Medulla oblongata (tissue), 1 donor: Measurements from ENCODE around the gene SSPN.

Experiments
- DNase-seq: peaks from one replicate; pipeline ENCODE4 v3.0.0-alpha.2; 2015; ENCODE audit errors: extremely low spot score

SSPN gene

DNA sequence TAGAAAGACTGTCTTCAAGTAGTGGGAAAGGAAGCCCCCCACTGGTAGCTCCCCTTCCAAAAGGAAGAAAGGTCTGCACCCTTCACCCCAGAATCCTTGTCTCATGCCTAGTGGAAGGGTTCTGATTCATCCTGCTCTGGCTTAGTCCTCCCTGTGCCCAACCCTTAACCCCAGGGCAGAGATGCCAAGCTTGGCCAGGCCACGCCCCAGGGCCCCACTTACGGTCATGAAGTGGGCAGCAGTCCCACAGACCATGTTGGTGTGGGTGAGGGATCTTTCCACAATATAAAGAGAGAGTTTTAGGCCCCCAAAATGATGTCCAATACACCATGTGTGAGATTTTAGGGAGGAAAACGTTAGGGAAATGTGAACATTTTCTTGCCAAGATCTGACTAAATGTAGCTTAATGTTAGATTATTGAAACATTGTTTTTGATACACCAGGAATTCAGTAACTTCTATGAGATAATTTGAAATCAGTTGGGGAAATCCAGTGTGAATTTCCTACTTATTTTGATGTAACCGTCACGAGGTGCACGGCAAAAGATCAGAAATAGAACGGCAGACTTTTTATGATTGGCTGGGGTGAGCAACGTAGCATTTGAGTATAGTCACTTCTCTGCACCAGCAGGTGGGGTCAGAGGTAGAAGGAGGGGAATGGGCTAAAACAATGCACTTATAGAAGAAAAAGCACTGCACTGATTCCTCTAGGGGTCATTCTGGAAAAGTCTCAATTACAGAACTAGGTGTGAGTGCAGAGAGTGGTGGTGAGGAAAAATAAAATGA, 8.2 kb upstream of the SSPN start:
- DNase-seq, result no peak

DNA sequence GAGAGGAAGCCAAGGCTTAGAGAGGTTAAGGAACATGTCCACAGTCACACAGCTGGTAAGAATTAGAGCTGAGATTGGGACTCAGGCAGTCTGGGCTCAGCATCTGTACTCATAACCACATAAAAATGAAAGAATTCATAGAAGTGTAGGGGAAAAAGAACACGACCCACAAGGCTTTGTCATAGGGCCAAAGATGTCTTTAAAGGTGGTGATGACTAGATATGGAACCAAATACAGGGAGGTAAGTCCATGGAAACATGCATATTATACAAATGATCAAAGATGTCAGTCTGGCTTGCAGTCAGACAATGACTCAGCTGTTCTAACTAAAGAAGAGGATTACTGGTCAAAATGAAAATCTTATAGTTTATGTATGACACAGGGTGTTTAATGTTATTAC, 7.2 kb upstream of the SSPN start:
- no peak for DNase-seq

DNA sequence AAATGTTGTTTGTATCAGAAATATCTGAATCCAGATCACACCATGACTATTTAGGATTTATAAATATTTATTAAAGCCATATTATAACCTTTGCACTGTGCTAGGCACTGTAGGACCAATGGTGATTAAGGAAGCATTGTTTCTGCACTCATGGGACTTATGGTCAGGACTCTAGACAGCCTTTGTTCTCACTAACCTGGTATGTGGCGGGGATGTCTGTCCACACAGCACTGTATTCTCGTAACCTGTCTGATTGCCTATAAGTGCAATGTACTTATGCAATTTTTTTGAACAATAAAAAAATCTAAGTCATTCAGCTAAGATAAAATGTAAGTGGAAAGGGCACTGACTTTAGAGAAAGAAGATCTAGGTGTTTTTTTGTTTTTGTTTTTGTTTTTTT, 6.7 kb upstream of the SSPN start:
- no peak for DNase-seq

DNA sequence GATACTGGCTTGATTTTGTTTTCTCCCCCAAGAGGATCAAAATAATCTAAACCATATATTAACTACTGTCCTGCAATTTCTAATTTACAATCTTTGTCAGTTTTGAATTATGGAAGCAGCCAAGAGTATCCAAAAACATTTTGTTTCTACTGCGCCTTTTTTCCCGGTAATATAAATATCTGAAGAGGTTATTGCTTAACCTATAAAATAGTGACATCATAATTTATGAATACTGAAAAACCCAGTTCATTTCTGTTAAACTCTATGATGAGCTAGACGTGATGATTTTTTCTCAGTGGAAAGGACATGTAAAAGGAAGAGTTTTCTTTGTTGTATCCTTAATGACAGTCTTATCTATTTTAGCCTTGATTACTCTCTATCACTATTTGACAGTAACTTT, 3.2 kb upstream of the SSPN start:
- DNase-seq, result no peak

DNA sequence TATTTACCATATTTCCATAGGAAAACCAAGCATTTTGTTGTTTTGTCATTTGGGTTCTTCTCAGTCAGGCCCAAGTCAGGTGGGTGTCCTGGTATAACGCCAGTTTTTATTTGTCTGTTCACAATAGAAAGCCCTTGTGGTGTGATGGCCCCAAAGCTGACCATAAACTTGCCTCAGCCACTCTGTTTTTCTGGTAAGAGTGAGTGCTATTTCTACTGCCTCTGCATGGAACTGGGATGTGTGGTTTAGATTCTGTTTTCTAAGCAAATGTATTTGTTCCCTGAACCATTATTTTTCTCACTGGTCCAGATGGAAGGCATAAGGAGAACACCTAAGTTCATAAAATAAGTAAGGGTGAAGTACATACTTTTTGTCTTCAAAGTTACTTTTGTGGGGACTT, 1.8 kb upstream of the SSPN start:
- DNase-seq, result no peak

DNA sequence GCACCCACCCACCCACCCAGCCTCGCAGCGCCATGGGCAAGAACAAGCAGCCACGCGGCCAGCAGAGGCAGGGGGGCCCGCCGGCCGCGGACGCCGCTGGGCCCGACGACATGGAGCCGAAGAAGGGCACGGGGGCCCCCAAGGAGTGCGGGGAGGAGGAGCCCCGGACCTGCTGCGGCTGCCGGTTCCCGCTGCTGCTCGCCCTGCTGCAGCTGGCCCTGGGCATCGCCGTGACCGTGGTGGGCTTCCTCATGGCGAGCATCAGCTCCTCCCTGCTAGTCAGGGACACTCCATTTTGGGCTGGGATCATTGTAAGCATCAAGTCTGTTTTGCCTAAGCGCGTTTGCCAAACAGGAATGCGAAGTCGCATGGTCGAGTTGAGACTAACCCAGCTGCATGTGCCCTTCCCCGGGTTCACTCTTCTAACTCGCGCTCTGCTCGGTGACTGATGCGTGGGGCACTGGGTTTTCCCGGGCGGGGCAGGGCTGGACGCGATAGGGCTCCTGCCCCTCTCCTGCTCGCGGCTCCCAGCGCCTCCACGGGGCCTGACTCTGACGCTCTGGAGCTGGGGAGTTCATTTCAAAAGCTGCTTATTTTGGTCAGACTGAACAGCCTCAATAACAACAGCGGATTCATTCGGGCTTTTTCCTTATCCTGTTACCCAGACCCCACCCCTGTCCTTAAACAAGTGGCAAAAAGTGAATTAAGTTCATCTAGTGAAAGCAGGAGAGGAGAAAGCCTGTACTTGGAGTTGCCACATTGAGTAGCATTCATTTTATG, 458 bp downstream of the SSPN start:
- DNase-seq, result peak; percentile 83

DNA sequence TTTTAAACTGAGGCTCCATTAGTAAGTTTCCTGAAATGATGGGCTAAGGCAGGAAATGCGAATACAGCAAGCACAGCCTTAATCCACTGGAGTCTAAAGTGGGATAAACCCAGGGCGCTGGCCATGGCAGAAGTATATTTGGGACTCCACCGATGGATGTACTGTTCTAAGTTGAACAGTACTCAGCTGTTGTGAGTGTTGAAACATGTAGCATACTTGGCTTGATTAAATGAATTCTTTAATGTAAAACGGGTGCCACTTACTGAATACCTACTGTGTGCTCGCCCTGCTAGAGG, 996 bp downstream of the SSPN start:
- peak; percentile 71 for DNase-seq

DNA sequence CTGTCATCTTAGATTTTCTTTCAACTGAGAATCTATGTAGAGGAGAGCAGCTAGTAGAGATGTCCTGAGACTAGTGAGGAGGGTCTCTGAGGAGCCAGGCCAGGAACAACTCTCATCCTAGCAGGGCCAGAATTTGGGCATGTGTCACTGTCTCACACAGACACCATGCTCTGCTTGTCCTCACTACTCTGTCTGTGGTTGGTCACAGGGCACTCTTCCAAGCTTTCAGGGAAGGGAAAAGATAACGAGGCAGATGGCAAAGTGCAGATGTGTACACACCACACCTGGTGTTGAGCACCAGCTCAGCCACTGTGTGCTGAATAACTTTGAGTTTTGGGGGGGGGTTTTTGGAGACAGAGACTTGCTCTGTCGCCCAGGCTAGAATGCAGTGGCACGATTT, 2.5 kb downstream of the SSPN start:
- DNase-seq, result no peak

DNA sequence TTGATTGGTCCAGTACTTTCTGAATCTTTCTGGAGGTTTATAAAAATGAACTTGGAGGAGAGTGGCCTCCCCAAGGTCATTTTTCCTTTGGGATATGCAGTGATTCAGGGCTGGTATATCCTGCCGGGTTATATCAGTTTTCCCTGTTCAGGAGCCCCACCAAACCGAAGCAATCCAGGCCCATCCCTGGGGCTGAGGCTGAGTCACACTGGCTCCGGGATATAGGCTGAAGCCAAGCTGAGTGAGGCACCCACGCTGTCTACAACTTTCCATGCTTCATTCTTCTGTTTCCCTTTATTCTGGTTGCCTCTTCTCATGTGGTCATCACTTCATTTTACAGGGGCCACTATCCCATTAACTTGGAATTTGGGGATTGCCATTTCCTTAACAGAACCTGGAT, 3.4 kb downstream of the SSPN start:
- DNase-seq, result no peak

DNA sequence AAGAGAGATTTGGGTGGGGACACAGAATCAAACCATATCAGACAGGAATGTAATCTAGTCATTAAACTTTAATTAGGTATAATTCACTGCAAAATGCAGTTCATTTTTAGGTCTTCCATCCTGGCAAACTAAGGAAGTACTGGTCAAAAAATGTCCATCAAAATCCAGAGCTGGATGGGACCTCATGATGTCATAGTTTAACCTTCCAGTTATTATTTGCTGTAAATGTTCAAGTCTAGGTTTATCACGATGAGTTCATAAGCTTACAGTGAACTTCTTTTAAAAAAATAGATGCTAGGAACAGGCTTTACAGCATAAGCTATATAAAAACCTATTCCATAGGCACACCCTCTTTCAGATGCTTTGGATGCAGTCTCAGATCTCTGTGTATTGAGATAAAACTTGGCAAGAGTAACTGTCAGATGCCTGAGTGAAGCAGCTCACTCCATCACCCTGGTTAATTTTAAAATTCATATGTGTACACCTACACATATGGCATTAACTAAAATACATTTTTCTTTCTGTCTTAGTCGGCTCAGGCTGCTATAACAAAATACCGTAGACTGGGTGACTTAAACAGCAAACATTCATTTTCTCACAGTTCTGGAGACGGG, 7.9 kb downstream of the SSPN start:
- DNase-seq, result no peak

DNA sequence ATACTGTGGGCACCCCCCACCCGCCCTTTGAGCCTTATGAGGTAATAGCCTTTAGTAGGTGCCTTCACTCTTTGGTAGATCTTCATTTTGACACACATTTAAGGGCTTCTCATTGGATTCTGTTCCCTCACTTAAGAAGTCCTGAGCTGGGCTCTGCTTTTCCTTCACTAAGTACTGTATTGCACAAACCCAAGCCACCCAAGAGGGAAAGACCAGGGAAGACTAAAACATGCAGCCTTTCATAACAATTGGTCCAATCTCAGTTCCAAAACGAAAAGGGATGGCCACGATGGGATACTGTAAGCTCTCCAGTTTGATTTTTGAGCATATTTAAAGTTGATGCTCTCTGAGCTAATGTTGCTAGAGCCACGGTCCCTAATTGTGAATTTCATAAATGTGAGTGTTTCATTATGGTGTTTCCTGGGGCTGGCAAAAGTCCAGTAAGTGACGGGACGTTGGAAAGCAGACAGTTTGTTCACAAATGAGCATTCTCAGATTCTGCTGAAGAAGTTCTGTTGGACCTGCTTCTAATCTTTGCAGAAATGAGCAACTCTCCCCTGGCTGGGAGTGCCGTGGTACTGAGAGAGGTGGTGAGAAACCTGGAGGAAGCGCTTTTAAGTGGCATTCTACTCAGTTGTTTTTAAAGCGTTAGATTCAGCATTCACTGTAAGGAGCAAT, 9.4 kb downstream of the SSPN start:
- DNase-seq, result no peak

DNA sequence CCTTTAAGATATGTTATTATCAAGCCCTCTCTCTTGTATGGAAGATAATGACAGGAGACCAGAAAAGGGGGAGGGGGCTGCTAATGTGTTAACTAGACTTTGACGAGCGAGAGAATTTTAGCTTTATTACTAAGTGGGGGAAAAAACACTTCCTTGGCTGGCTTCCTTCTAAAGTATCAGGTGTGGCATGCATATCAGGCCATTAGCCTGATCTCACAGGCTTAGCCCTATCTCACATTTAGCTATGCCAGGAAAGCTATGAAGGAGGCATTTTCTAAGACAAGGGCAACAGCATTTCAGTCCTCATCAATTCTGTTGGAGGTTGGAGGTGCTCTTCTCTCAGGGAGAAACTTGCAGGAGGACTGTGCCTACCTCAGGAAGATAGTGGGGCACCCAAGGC, 9.9 kb downstream of the SSPN start:
- DNase-seq, result no peak

DNA sequence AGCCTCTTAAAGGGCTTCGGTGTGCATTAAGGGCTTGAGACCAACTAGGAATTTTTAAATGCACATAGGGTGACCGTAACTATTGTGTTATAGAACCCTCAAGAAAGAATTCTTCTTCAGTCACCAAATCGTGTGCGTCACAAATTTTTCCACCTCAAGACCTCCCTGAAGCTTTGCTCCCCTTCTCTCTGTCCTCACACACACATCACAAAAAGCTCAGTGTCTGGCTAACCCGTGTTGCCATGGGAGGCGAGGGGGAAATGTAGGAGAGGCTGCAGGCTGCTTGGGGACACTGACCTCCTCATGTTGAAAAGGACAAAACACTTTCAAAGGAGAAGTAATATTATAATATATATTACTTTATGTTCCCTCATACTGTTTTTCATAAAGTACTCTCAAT, 10.6 kb downstream of the SSPN start:
- DNase-seq, result peak; percentile 88

DNA sequence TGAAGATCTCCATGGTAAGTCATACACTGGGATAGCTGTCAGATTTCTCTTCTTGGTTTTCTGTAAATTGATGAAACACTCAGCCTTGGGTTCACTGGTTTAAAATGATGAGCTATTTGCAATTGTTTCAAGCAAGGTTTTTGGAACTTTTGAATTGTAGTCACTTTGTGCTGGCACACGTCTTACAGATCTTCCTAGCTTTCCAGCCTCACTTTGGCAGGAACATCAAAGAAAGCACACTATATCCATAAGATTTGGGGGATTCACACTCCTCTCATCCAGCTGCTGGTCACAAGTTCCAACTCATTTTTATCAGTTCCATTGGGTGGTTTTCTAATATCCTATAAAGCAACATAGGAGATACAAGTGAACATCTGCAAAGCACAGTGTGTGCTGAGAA, 16.0 kb downstream of the SSPN start:
- DNase-seq, result no peak

DNA sequence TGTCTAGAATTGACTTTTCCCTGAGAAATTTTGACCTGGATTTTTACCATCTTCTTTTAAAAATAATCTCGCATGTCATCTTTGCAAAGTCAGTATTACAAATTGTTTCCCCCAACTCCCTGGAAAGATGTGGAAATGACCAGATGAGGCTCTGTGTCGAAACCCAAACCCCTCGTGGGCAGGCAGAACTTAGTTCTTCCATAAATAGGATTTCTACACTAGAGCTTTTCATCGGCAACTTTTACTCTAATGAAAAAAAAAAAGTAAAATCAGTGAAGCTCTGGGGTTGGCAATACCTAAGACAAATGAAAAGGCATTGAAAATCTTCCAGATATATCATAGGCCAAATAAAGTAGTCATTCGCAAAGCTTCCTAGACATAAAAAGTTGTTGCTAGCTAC, 17.0 kb downstream of the SSPN start:
- DNase-seq, result peak; percentile 52

DNA sequence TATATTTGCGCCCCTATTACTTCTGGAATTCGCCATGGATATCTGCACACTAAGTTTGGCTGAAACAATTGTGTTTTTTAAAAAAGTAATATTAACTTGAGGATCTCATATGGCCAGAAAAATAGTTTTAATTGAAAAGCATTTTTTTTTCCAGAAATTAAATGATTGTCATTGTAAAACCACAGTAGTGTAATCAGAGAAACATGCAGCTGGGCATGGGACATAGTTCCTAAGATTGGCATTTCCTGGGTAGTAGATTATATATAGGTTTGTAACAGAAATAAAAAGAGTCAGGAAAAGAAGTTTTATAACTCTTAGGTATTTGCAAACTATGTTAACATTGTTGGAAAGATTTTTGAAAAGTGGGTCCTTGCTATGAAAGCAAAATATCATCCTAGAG, 17.6 kb downstream of the SSPN start:
- DNase-seq, result no peak

DNA sequence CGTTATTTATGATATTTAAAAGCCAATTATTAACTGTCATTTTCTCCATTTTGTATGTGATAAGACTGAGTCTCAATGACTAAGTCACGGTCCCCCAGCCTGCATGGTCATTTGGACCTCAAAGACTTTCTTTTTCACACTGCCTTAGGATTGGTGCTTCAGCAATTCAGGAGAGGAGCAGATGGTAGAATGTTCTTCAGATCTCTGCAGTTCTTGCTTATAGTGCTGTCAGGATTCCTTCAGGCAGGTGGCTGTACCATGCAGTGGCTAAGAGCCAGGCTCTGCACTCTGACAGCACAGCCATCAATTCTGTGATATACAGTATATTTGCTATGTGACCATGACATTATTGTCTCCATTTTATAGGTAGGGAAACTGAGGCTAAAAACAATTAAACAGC, 18.7 kb downstream of the SSPN start:
- DNase-seq, result no peak

DNA sequence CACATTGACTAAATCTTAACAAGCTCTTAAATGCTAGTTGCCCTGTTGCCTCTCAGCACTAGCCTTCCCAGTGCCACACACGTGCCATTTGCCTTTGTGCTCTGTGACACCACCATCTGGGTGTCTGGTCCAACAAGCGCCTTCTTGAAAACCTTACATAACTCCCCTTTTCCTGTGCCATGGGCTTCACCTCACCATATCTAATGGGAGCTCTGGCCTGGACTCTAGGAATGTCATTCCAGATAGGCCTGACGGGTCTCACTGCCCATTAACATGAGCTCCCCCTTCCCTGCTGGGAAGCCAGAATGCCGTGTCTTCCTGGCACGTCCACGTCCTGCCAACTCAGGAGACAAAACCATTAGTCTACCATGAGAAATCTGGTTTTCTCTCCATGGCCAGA, 24.4 kb downstream of the SSPN start:
- DNase-seq, result no peak

DNA sequence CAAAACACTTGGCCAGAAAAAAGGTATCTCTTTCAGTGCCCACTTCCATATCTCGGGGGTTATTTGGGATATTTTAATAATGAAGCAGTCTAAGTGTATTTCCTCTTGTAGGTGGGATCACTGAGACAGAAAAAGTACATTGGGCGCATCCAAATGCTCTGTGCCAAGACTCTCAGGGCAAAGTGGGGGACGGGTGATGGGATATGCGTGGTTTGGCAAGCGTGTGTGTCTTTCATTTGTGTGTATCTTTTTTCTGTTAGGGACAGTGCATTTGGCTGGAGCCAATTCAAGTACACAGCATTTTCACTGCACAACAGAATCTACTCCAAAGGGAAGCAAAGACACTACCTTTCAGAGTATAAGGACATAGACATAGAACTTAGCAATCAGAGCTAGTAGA, 29.3 kb downstream of the SSPN start:
- no peak for DNase-seq

DNA sequence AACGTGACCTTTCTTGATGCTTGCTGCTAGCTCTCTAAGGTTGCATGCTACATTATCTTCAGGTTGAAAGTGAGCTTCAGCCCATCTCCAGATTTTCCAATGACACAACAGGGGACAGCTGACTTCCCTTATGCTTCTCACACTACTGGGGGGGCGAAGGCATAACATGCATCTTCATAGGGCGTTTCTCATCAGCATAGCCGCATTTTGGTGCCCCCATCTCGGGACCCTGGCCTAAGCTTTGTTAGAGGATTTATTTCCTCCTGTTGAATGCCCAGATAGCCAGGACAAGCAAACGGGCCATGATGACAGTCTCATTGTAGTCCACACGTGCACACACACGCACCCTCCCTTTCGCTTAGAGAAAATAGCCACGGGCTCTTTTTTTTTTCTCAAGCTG, 30.7 kb downstream of the SSPN start:
- DNase-seq, result peak; percentile 58

DNA sequence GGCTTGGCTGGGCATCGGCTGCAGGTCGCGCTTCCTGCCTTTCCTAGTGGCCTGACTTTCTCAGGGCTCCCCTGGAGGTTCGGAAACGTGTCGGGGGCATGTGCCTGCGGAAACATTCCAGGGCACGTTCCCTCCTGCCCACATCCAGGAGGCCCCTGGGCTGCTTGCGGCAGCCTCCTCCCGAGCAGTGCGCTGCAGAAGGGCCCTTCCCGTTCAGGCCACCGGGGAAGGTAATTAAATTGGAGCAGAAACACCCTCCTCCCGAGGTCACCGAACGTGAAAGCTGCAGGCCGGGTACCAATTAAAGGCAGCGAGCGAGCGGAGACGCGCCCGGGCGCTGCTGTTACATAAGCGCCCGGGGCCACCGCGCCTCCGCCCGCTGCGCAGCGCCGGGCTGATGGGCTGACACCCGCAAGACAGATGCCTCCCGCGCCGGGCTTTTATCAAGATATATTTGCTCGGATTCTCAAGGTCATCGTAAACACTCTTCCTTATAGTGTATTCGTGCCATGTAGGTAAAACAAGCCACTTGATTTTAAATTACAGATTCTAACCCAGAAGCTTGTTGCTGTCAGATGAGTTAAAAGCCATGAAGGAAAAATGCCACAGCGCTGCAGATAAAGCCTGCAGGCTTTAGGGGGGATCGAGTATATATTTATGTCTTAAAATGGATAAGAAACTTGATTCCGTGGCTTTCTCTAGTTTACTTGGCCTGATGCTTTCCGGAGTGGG, 31.4 kb downstream of the SSPN start:
- DNase-seq, result peak; percentile 73

DNA sequence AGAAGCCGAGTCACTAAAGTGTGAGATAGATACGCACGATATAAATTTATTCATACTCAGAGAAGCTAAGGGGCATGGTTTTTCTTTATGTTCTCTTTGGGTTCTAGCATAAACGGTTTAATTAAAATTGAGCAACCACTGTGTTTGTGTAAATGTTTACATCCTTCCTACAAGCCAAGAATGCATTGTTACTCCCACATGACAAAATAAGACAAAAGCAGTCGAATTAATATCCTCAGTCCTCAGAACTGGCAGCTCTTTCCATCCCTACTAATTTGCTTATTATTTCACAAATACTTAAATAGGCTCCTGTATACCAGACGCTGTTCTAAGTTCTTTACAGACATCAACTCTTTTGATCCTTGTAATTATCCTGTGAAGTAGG, 32.0 kb downstream of the SSPN start:
- DNase-seq, result no peak
